Spleen (tissue), 11 donors: Measurements from ENCODE around the gene SERPINH1. TPM values are rescaled to one million over a fixed set of nuclear protein-coding genes. Genes with fewer than 3 reads are reported as not detected.

Experiments
- DNase-seq: peaks from one replicate; pipeline ENCODE4 v3.0.0-alpha.2; 2020
- H3K27ac ChIP-seq, 8 donors: fragments of 200-600 bp; sonication (generic) in 7 of 8; 1 replicate in 4 of 8; 2 replicates in 4 of 8; pipeline versions ENCODE4 v1.5.0 to v1.8.0; 2016 to 2021; ENCODE audit warnings: inconsistent platforms in 4 of 8, mild to moderate bottlenecking in 4 of 8, moderate library complexity in 1 of 8
- H3K27me3 ChIP-seq, 7 donors: fragments of 200-600 bp; sonication (generic) in 6 of 7; replicated peaks in 1 of 7; 1 replicate in 4 of 7; 2 replicates in 3 of 7; pipeline versions ENCODE4 v1.5.0 to v1.8.0; 2016 to 2021; ENCODE audit warnings: inconsistent platforms in 3 of 7, mild to moderate bottlenecking in 1 of 7
- H3K36me3 ChIP-seq, 6 donors: fragments of 200-600 bp; sonication (generic) in 5 of 6; 1 replicate in 4 of 6; 2 replicates in 2 of 6; pipeline versions ENCODE4 v1.5.0 to v1.8.0; 2016 to 2021; ENCODE audit warnings: inconsistent platforms in 2 of 6
- H3K4me1 ChIP-seq, 6 donors: fragments of 200-600 bp; sonication (generic) in 5 of 6; 1 replicate in 3 of 6; 2 replicates in 3 of 6; pipeline versions ENCODE4 v1.5.0 to v1.8.0; 2016 to 2021; ENCODE audit warnings: inconsistent platforms in 3 of 6
- H3K4me3 ChIP-seq, 8 donors: fragments of 200-600 bp; sonication (generic) in 7 of 8; 1 replicate in 4 of 8; 2 replicates in 4 of 8; pipeline versions ENCODE4 v1.5.0 to v1.8.0; 2016 to 2021; ENCODE audit warnings: inconsistent platforms in 4 of 8, mild to moderate bottlenecking in 4 of 8, moderate library complexity in 2 of 8
- H3K9me3 ChIP-seq, 8 donors: fragments of 200-600 bp; sonication (generic) in 7 of 8; 1 replicate in 4 of 8; 2 replicates in 4 of 8; pipeline versions ENCODE4 v1.5.0 to v1.8.0; 2016 to 2021; ENCODE audit warnings: inconsistent platforms in 4 of 8
- CTCF ChIP-seq, 11 experiments: fragments of 200-600 bp in 7 of 11; fragments of 450-650 bp in 4 of 11; sonication (generic) in 4 of 11; IDR thresholded peaks in 8 of 11; conservative IDR thresholded peaks in 3 of 11; 1 replicate in 7 of 11; 2 replicates in 4 of 11; pipeline versions ENCODE4 v1.4.0 to v1.8.0; 2016 to 2021; ENCODE audit warnings: antibody characterized with exemption in 11 of 11, inconsistent platforms in 4 of 11, mild to moderate bottlenecking in 1 of 11
- POLR2A ChIP-seq, 3 donors: fragments of 450-650 bp; IDR thresholded peaks; one replicate each; pipeline ENCODE4 v1.5.1; 2017; ENCODE audit warnings: antibody characterized with exemption in 3 of 3, mild to moderate bottlenecking in 1 of 3
- POLR2AphosphoS5 ChIP-seq, 3 donors: sonication (generic); formaldehyde crosslinking; IDR thresholded peaks; one replicate each; pipeline ENCODE4 v1.5.1; 2017; ENCODE audit warnings: antibody characterized with exemption in 3 of 3
- WGBS, 5 donors: extraction: QIAGEN DNeasy Blood & Tissue Kit in 3 of 5; methylation state at CpG; one replicate each; pipeline versions ENCODE4 v1.1.5 to v1.1.7; 2013 to 2018; 5-methylcytosine and 5-hydroxymethylcytosine counted together
- intact Hi-C: fragments of 100-400 bp; cut with DNase I; formaldehyde crosslinking; loops from one replicate; pipeline ENCODE4 v1.15.0; 2023; ENCODE audit warnings: low total_unique reads
- polyA plus RNA-seq, 3 donors: library from polyadenylated mRNA; stranded (reverse); fragments of 200-250 nt; gene quantifications; one replicate each; pipeline ENCODE4 v1.2.1, GENCODE V29; 2013
- total RNA-seq, 7 donors: library from RNA; depleted of rRNA in 3 of 7; stranded (reverse); fragments of >200 nt in 3 of 7; fragmentation: NEBNext Ultra II Directional in 4 of 7; extraction: Animal tissue kit (Norgen Biotek cat#: 25700) in 4 of 7; gene quantifications; one replicate each; pipeline versions ENCODE4 v1.1.0 to v1.2.1, GENCODE V29; 2016 to 2021
- donor health status: healthy with polysubstance abuse.
- donor health status: DM: no; HTN: no; CAD: no; lungs with moderate emphysema.
- donor health status: DM: no; HTN: no; CAD: no.
- donor health status: Bipolar disorder and iron deficiency.
- donor health status: healthy.
- donor health status: DM: no; HTN: no; CAD: no.
- donor health status: DM: yes; HTN: yes; CAD: no.

Gene SERPINH1
- total and polyA plus RNA-seq, 10 donors = 19.0 to 145 (median 69.4) TPM

GRCh38 chr11:75594211-75594610 lies 32.2 kb downstream of the SERPINH1 start:
- intact Hi-C loops = loop anchor here (10.0 kb wide), 1 partner anchor 49 kb away; no protein-coding TSS in a partner anchor

DNA sequence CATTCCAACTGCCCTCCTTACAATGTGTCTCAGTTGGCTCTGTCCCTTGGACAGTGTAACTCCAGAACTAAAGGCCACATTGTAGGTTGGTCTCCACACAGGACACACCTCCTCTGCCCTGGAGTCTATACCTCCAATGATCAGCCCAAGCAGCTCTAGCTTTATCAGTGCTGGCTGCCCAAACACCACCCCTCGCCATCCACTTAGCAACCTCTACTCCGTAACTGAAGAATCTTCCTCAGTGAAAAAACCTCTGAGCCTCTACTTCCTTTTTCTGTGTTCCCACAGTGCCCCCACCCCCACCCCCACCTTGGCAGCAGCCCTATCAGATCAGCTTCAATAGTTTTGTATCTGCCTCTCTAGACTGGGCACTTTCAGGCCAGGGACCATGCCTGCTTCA lies 33.4 kb downstream of the SERPINH1 start:
- 33 to 75% (median 43%) methylated on average over 2 of the region's 2 CpGs for WGBS, 5 donors
- DNase-seq = no peak
- intact Hi-C loops = loop anchor here (10.0 kb wide), 1 partner anchor 51 kb away; no protein-coding TSS in a partner anchor

More at GRCh38 chr11:75594211-75594610, 32.2 kb downstream of the SERPINH1 start:
- no peak for DNase-seq
- H3K27me3 ChIP-seq = no peaks in the 10 kb centered on the region
- no peaks in the 10 kb centered on the region for H3K36me3 ChIP-seq
- no peak overlapping the region for H3K27ac ChIP-seq
- WGBS, 5 donors = 83 to 87% (median 86%) methylated on average over 6 of the region's 6 CpGs
- no peaks in the 10 kb centered on the region for H3K9me3 ChIP-seq
- H3K4me1 ChIP-seq = peaks cover 0 to 25% (median 0%) of the 10 kb centered on the region in 6 donors
- no peak overlapping the region for H3K4me3 ChIP-seq
- TF ChIP-seq POLR2AphosphoS5 (IDR thresholded peaks at IDR 0.05) = no peak
- TF ChIP-seq CTCF (IDR thresholded peaks at IDR 0.05 in 8 of 11, conservative IDR thresholded peaks at IDR 0.05 in 3 of 11) = no peak
- TF ChIP-seq POLR2A (IDR thresholded peaks at IDR 0.05) = no peak

GRCh38 chr11:75596914-75597313 lies 34.9 kb downstream of the SERPINH1 start:
- Histone ChIP-seq H3K4me3 (no peak overlapping the region), H3K36me3 (no peaks in the 10 kb centered on the region), H3K27me3 (no peaks in the 10 kb centered on the region), H3K27ac (peak overlapping the region in 4 of 8 donors; percentile 22 to 60 (median 36)), H3K9me3 (no peaks in the 10 kb centered on the region), H3K4me1 (peaks cover 0 to 25% (median 0%) of the 10 kb centered on the region in 6 donors)
- DNase-seq = no peak
- 68 to 85% (median 74%) methylated on average over 4 of the region's 4 CpGs for WGBS, 5 donors
- intact Hi-C loops = loop anchor here (10.0 kb wide), 1 partner anchor 52 kb away; no protein-coding TSS in a partner anchor
- TF ChIP-seq POLR2AphosphoS5 (IDR thresholded peaks at IDR 0.05) (no peak), POLR2A (IDR thresholded peaks at IDR 0.05) (no peak), CTCF (IDR thresholded peaks at IDR 0.05 in 8 of 11, conservative IDR thresholded peaks at IDR 0.05 in 3 of 11) (no peak)

More for the DNA sequence above, 33.4 kb downstream of the SERPINH1 start:
- H3K36me3 ChIP-seq = no peaks in the 10 kb centered on the region
- TF ChIP-seq CTCF (IDR thresholded peaks at IDR 0.05 in 8 of 11, conservative IDR thresholded peaks at IDR 0.05 in 3 of 11) = no peak
- TF ChIP-seq POLR2AphosphoS5 (IDR thresholded peaks at IDR 0.05) = no peak
- no peak for TF ChIP-seq POLR2A (IDR thresholded peaks at IDR 0.05)
- no peak overlapping the region for H3K4me3 ChIP-seq
- no peaks in the 10 kb centered on the region for H3K27me3 ChIP-seq
- peak overlapping the region in 4 of 8 donors; percentile 22 to 60 (median 36) for H3K27ac ChIP-seq
- no peaks in the 10 kb centered on the region for H3K9me3 ChIP-seq
- H3K4me1 ChIP-seq = peaks cover 0 to 25% (median 0%) of the 10 kb centered on the region in 6 donors

DNA sequence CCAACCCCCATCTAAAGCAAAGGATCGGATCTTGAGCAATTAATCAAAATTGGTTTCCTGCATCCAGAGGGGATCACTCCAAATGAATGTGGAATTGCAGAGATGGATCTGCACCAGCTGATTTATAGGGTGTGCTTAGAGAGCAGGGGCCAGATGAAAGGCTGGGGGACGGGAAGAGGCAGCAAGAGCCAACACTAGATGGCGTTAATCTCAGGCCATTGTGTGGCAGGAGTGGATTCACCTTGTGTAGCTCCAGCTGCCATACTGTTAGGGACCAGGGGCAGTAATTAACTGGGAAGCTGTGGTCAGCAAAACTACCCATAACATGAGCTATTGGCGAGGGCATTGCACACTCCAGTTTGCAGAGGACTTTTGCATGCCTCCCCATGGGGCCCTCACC lies 35.6 kb downstream of the SERPINH1 start:
- 61 to 84% (median 72%) methylated on average over 4 of the region's 4 CpGs for WGBS, 5 donors
- Histone ChIP-seq H3K36me3 (no peaks in the 10 kb centered on the region), H3K27ac (no peak overlapping the region), H3K9me3 (no peaks in the 10 kb centered on the region), H3K4me1 (peaks cover 0 to 22% (median 0%) of the 10 kb centered on the region in 6 donors), H3K27me3 (no peaks in the 10 kb centered on the region), H3K4me3 (no peak overlapping the region)
- intact Hi-C loops = loop anchor here (10.0 kb wide), 1 partner anchor 53 kb away; no protein-coding TSS in a partner anchor
- no peak for DNase-seq
- TF ChIP-seq POLR2AphosphoS5 (IDR thresholded peaks at IDR 0.05) (no peak), CTCF (IDR thresholded peaks at IDR 0.05 in 8 of 11, conservative IDR thresholded peaks at IDR 0.05 in 3 of 11) (peak in 5 of 11 experiments; percentile 22 to 31 (median 31))
